Upper lobe of right lung (tissue), 1 donor: Measurements from ENCODE around the gene MYO1G. TPM values are rescaled to one million over a fixed set of nuclear protein-coding genes. Genes with fewer than 3 reads are reported as not detected.
A peak's percentile ranks its signal among the peaks of the same experiment; 100 is the strongest.

Source experiments
- ATAC-seq: fragments of 200-7000 bp; cut with Tn5 transposase; one replicate; pipeline ENCODE4 v1.9.1; 2020; ENCODE audit warnings: mild to moderate bottlenecking, moderate library complexity
- DNase-seq: peaks from one replicate; pipeline ENCODE4 v3.0.0-alpha.2; 2020
- H3K27ac ChIP-seq: fragments of 200-600 bp; one replicate; pipeline ENCODE4 v1.8.0; 2022
- H3K27me3 ChIP-seq: fragments of 200-600 bp; one replicate; pipeline ENCODE4 v1.8.0; 2022; ENCODE audit warnings: mild to moderate bottlenecking
- H3K36me3 ChIP-seq: fragments of 200-600 bp; one replicate; pipeline ENCODE4 v1.8.0; 2022
- H3K4me1 ChIP-seq: fragments of 200-600 bp; one replicate; pipeline ENCODE4 v1.8.0; 2022
- H3K4me3 ChIP-seq: fragments of 200-600 bp; one replicate; pipeline ENCODE4 v1.8.0; 2022; ENCODE audit warnings: mild to moderate bottlenecking
- H3K9me3 ChIP-seq: fragments of 200-600 bp; one replicate; pipeline ENCODE4 v1.8.0; 2022
- intact Hi-C: fragments of 100-400 bp; cut with DNase I; formaldehyde crosslinking; loops from one replicate; pipeline ENCODE4 v1.11.0; 2022
- total RNA-seq: library from RNA; stranded (reverse); fragmentation: NEBNext Ultra II Directional; extraction: Animal tissue kit (Norgen Biotek cat#: 25700); gene quantifications from one replicate; pipeline ENCODE4 v1.2.1, GENCODE V29; 2021
- TF ChIP-seq, protein P1 (sequence below): fragments of 200-600 bp; IDR thresholded peaks from one replicate; pipeline ENCODE4 v1.8.0; 2022; ENCODE audit warnings: antibody characterized with exemption
- donor health status: DM: no; HTN: yes; CAD: no; lungs with severe emphysema.

The MYO1G gene
- total RNA-seq, 1 donor from 2014 or later = 21.0 TPM

DNA sequence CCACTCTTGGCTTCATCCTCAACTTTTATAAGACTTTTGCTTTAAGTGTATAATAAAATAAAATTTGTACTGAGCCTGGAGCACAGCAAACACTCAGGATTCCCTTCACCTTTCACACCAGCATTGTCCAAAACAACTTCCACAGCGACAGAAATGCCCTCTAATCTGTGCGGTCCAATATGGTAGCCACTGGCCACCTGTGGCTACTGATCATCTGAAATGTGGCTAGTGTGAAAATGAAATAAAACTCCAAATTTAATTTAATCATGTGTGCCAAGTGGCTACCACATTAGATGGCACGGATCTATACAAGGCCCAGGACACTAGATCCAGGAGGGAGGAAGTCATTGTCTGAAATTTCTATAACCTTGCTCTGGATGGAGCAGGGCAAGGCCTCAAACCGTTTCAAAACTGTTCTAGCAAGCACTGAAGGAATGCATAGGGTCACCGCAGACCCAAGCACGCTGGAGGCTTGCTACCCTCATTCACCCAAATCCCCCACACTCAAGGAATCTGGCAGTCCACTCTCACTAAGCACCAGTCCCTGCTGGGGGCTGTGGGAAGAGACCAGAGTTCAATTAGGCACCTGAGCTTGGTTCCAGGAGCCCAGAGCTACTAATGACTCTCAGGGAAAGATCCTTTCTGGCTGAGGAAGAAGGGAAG lies 6.3 kb upstream of the MYO1G start:
- peak overlapping the region; percentile 73 for H3K4me3 ChIP-seq
- ATAC-seq (no peak), DNase-seq (no peak)
- peaks cover 30% of the 10 kb centered on the region for H3K36me3 ChIP-seq
- TF ChIP-seq, protein P1, sequence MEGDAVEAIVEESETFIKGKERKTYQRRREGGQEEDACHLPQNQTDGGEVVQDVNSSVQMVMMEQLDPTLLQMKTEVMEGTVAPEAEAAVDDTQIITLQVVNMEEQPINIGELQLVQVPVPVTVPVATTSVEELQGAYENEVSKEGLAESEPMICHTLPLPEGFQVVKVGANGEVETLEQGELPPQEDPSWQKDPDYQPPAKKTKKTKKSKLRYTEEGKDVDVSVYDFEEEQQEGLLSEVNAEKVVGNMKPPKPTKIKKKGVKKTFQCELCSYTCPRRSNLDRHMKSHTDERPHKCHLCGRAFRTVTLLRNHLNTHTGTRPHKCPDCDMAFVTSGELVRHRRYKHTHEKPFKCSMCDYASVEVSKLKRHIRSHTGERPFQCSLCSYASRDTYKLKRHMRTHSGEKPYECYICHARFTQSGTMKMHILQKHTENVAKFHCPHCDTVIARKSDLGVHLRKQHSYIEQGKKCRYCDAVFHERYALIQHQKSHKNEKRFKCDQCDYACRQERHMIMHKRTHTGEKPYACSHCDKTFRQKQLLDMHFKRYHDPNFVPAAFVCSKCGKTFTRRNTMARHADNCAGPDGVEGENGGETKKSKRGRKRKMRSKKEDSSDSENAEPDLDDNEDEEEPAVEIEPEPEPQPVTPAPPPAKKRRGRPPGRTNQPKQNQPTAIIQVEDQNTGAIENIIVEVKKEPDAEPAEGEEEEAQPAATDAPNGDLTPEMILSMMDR = no peak
- intact Hi-C loops = no loop called here
- peak overlapping the region; percentile 93 for H3K27ac ChIP-seq
- no peaks in the 10 kb centered on the region for H3K9me3 ChIP-seq
- H3K27me3 ChIP-seq = no peaks in the 10 kb centered on the region
- H3K4me1 ChIP-seq = peaks cover 41% of the 10 kb centered on the region

DNA sequence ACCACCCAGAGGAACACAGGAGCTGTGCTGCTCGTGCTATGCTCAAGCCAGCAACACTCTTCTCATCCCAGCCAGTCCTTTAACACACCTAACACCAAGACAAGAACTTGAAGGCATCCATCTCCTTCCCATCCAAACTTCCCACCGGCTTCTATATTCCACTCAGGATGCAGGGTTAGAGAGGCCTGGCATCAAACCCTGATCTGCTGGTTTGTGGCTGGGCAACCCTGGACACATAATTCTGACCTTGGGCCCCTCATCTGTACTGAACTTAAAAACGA lies 5.6 kb upstream of the MYO1G start:
- ATAC-seq (no peak), DNase-seq (no peak)
- intact Hi-C loops = no loop called here
- Histone ChIP-seq H3K9me3 (no peaks in the 10 kb centered on the region), H3K4me1 (peaks cover 49% of the 10 kb centered on the region), H3K27ac (no peak overlapping the region), H3K4me3 (no peak overlapping the region), H3K36me3 (peaks cover 30% of the 10 kb centered on the region), H3K27me3 (no peaks in the 10 kb centered on the region)
- TF ChIP-seq, protein P1 = no peak

DNA sequence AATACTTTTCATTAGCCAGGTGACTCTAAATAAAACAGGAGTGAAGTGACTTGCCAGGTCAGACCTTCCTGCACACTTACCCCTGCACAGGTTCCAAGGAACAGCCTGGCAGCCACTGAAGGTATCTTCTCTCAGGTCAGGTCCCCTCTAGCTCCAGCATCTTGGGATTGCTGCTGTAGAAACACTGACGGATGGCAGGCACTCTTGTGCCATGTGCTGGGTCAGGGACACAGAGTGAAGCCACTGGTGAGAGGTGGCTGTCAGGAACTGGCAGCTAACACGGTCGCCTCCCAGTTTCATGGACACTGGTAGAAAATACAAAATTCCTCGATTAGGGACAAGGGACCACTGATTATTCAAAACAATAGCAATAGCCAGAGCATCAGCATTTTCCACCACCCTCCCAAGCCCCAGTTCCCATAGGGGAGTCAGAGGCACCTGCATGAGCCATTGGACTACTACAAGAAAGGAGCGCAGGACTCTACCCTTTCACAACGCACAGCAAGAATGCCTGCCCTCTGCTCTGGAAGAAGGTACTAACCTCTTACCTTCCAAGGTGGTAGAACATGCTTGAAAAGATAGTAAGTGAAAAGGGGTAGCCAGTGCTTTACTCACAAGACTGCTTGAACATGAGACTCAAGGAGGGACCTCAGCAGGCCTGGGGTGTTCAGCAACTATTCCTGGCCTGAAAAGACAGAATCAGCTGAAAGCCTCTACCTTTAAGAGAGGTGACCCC lies 5.1 kb upstream of the MYO1G start:
- peaks cover 53% of the 10 kb centered on the region for H3K4me1 ChIP-seq
- H3K27ac ChIP-seq = no peak overlapping the region
- DNase-seq = no peak

DNA sequence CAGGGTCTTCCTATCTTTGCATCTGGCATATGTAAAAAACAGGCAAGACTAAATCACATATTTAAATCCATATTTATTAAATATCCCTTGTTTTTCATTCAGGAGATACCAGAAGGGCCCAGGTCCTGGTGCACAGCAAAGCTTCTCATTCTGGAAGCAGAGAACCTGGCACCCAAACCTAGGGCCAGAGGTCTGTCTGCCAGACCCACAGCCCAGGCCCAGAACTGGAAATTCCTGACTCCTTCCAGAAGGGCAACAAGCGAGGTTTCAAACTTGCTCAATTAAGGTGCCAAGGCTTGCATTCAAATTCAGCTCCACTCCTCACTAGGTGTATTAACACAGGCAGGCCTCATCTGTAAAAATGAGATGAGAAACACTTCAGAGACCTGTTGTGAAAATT lies 4.2 kb upstream of the MYO1G start:
- H3K27ac ChIP-seq = no peak overlapping the region
- H3K9me3 ChIP-seq = no peaks in the 10 kb centered on the region
- peaks cover 59% of the 10 kb centered on the region for H3K4me1 ChIP-seq
- intact Hi-C loops = no loop called here
- ATAC-seq = no peak
- no peak for DNase-seq
- no peak overlapping the region for H3K4me3 ChIP-seq
- TF ChIP-seq, protein P1 = no peak
- peaks cover 30% of the 10 kb centered on the region for H3K36me3 ChIP-seq
- no peaks in the 10 kb centered on the region for H3K27me3 ChIP-seq

More for the DNA sequence above, 5.1 kb upstream of the MYO1G start:
- Histone ChIP-seq H3K4me3 (no peak overlapping the region), H3K9me3 (no peaks in the 10 kb centered on the region), H3K27me3 (no peaks in the 10 kb centered on the region), H3K36me3 (peaks cover 30% of the 10 kb centered on the region)
- TF ChIP-seq, protein P1 = no peak
- no peak for ATAC-seq
- intact Hi-C loops = no loop called here

DNA sequence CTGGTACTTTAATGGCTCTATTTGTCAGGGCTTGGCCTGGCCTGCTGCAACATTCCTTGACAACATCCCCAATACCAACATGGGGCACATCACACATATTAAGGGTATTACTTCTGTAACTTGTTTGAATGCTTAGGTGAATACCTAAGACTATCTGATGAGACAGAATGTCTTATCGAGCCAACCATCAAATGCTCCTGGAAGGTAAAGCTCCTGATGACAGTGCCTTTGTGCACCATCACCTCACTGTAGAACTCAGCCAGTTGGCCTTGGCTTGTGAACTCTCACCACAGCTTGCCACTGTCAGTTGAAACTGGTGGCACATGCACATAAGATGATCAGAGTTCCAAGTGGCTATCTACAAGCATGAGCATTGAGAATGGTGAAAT lies 3.7 kb upstream of the MYO1G start:
- no peaks in the 10 kb centered on the region for H3K27me3 ChIP-seq
- H3K36me3 ChIP-seq = peaks cover 30% of the 10 kb centered on the region
- H3K4me1 ChIP-seq = peaks cover 61% of the 10 kb centered on the region
- intact Hi-C loops = no loop called here
- no peak for DNase-seq
- H3K9me3 ChIP-seq = no peaks in the 10 kb centered on the region
- ATAC-seq = no peak
- H3K27ac ChIP-seq = no peak overlapping the region
- H3K4me3 ChIP-seq = no peak overlapping the region
- TF ChIP-seq, protein P1 = no peak
